PC-3 (cell line): ENCODE data around the gene EIF6.

Source experiments
- EZH2 ChIP-seq: fragments of 300-600 bp; sonication (generic); IDR thresholded peaks from one replicate; pipeline ENCODE4 v1.6.1; 2017; ENCODE audit warnings: antibody characterized with exemption, mild to moderate bottlenecking, low read length; ENCODE audit not compliant: unreplicated experiment
- EZH2phosphoT487 ChIP-seq: fragments of 300-600 bp; sonication (generic); IDR thresholded peaks from 2 replicates; pipeline ENCODE4 v1.6.1; 2018; ENCODE audit warnings: mild to moderate bottlenecking, antibody characterized with exemption, low read length, borderline replicate concordance
- TF ChIP-seq, protein P1 (sequence below): fragments of 300-600 bp; sonication (generic); conservative IDR thresholded peaks from 2 replicates; pipeline ENCODE4 v1.5.1; 2017; ENCODE audit warnings: antibody characterized with exemption, low read depth, mild to moderate bottlenecking, low read length

DNA sequence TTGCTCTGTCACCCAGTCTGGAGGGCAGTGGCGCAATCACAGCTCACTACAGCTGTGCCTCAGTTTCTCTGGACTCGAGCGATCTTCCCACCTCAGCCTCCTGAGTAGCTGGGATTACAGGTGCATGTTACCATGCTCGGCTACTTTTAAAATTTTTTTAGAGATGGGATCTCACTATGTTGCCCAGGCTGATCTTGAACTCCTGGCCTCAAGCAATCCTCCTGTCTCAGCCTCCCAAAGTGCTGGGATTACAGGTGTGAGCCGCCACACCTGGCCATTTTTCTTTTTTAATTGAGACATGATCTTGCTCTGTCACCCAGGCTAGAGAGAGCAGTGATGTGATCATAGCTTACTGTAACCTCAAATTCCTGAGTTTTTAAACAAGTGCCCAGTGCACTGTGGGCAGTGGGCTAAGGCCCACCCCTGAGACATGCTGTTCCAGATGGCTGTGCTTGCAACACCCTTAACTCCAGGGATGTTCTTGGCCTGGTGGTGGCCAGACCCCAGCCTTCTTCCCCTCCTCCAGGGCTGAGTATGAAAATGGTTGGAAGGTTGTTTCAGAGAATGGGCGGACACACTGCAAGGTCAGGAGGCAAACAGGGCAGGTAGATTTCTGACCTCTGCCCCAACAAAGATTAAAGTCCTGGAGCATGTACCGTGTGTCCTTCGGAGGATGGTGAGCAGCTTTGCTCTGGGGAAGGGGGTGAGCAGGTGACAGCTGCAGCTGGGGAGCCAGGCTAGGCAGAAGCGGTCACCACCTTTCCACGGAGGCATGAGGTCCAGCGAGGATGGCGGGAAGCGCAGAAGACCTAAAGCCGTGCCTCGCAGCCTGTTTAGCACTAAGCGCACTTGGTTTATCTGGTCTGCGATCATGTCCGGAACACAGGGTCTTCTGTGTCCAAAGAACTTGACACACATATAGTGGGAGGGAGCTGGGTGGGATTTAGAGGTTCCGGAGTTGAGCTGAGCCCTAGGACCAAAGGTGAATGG is 9.0 kb upstream of the EIF6 start:
- TF ChIP-seq EZH2 (no peak), EZH2phosphoT487 (no peak)
- TF ChIP-seq, protein P1, sequence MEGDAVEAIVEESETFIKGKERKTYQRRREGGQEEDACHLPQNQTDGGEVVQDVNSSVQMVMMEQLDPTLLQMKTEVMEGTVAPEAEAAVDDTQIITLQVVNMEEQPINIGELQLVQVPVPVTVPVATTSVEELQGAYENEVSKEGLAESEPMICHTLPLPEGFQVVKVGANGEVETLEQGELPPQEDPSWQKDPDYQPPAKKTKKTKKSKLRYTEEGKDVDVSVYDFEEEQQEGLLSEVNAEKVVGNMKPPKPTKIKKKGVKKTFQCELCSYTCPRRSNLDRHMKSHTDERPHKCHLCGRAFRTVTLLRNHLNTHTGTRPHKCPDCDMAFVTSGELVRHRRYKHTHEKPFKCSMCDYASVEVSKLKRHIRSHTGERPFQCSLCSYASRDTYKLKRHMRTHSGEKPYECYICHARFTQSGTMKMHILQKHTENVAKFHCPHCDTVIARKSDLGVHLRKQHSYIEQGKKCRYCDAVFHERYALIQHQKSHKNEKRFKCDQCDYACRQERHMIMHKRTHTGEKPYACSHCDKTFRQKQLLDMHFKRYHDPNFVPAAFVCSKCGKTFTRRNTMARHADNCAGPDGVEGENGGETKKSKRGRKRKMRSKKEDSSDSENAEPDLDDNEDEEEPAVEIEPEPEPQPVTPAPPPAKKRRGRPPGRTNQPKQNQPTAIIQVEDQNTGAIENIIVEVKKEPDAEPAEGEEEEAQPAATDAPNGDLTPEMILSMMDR = no peak
